Measurements from ENCODE around the gene ANXA6.
A peak's percentile ranks its signal among the peaks of the same experiment; 100 is the strongest.

The ANXA6 gene

GRCh38 chr5:151126199-151126645, 31.4 kb downstream of the ANXA6 start:
- peak; percentile 80 for DNase-seq

GRCh38 chr5:151125421-151125820, 32.2 kb downstream of the ANXA6 start:
- DNase-seq = peak; percentile 45

GRCh38 chr5:151123897-151124751, 33.5 kb downstream of the ANXA6 start:
- peak; percentile 53 for DNase-seq

- DNase-seq = no peak
These were observed 34.8 kb downstream of the ANXA6 start for GRCh38 chr5:151122828-151123227.

GRCh38 chr5:151121665-151122064, 35.9 kb downstream of the ANXA6 start:
- DNase-seq = no peak

- DNase-seq = no peak
These were observed 36.5 kb downstream of the ANXA6 start for GRCh38 chr5:151121095-151121494.

- DNase-seq = no peak
These were observed 38.5 kb downstream of the ANXA6 start for GRCh38 chr5:151118913-151119575.

- DNase-seq = peak; percentile 78
These were observed 42.2 kb downstream of the ANXA6 start for GRCh38 chr5:151115272-151115905.

- DNase-seq = no peak
These were observed 43.9 kb downstream of the ANXA6 start for GRCh38 chr5:151113651-151114050.

- no peak for DNase-seq
These were observed 46.6 kb downstream of the ANXA6 start for GRCh38 chr5:151110992-151111391.

GRCh38 chr5:151110122-151110681, 47.4 kb downstream of the ANXA6 start:
- DNase-seq = no peak

- DNase-seq = no peak
These were observed 49.0 kb downstream of the ANXA6 start for GRCh38 chr5:151108566-151108965.

GRCh38 chr5:151107738-151108520, 49.6 kb downstream of the ANXA6 start:
- no peak for DNase-seq

- no peak for DNase-seq
These were observed 50.5 kb downstream of the ANXA6 start for GRCh38 chr5:151107084-151107483.

GRCh38 chr5:151106509-151106908, 51.1 kb downstream of the ANXA6 start:
- no peak for DNase-seq

- no peak for DNase-seq
These were observed 51.5 kb downstream of the ANXA6 start for GRCh38 chr5:151106043-151106442.

- DNase-seq = no peak
These were observed 52.0 kb downstream of the ANXA6 start for GRCh38 chr5:151105561-151105960.

- no peak for DNase-seq
These were observed 52.8 kb downstream of the ANXA6 start for GRCh38 chr5:151104795-151105194.

GRCh38 chr5:151101746-151102145, 55.8 kb downstream of the ANXA6 start:
- no peak for DNase-seq

- no peak for DNase-seq
These were observed 56.4 kb downstream of the ANXA6 start for GRCh38 chr5:151101151-151101550.

- DNase-seq = no peak
These were observed 56.9 kb downstream of the ANXA6 start for GRCh38 chr5:151100681-151101080.

- no peak for DNase-seq
These were observed 58.8 kb downstream of the ANXA6 start for GRCh38 chr5:151098768-151099121.

Measured in CD4-positive, alpha-beta T cell treated with Interleukin-6 for 4 hours (primary cell).